Sciatic nerve (tissue), 2 donors: Measurements from ENCODE around the gene MUC2. TPM values are rescaled to one million over a fixed set of nuclear protein-coding genes. Genes with fewer than 3 reads are reported as not detected.
"Not testable (repeated sequence)": the region's sequence is repeated elsewhere in the genome, so short reads cannot be mapped to it uniquely, and the experiment has no call there.

ENCODE experiments used
- ATAC-seq: fragments of 200-7000 bp; cut with Tn5 transposase; one replicate; pipeline ENCODE4 v1.9.1; 2020; ENCODE audit warnings: mild to moderate bottlenecking, moderate library complexity
- DNase-seq: peaks from one replicate; pipeline ENCODE4 v3.0.0-alpha.2; 2020; ENCODE audit warnings: low spot score
- intact Hi-C: fragments of 100-400 bp; cut with DNase I; formaldehyde crosslinking; loops from one replicate; pipeline ENCODE4 v1.14.2; 2022
- total RNA-seq: library from RNA; stranded (reverse); fragmentation: NEBNext Ultra II Directional; extraction: Animal tissue kit (Norgen Biotek cat#: 25700); gene quantifications from one replicate; pipeline ENCODE4 v1.2.1, GENCODE V29; 2021
- donor health status: DM: no; HTN: no; CAD: no.
- donor health status: DM: no; HTN: no; CAD: no.

The MUC2 gene
- total RNA-seq, 1 donor from 2014 or later: not detected

DNA sequence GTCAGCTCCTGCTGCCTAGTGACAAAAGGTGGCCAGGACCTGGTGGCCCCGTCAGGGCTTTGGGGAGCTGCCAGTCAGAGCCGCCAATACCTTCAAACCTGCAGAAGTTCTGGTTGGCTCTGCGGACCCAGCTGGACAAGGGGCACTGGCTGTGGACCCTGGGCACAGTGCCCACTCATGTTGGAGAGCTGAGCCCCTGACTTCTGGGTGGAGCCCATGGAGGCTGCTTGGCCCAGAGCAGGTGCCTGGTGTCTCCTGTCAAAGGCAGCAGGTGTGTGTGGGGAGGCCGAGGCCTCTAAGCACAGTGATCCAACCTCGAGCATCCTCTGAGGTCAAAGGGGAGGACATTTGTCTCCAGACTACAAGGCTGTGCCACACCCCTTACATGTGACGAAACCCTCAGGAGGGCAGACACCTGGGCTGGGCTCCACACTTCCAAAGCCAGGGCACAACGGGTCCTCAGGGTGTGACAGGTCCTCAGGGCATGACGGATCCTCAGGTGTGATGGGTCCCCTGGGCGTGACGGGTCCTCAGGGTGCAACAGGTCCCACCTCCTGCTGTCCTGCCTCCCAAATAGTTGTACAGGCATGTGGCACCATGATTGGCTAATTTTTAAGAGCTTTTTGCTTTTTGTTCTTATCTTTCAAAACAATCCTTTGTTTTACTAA lies 37.0 kb downstream of the MUC2 start:
- no peak for DNase-seq
- no peak for ATAC-seq
- intact Hi-C loops: no loop called here

DNA sequence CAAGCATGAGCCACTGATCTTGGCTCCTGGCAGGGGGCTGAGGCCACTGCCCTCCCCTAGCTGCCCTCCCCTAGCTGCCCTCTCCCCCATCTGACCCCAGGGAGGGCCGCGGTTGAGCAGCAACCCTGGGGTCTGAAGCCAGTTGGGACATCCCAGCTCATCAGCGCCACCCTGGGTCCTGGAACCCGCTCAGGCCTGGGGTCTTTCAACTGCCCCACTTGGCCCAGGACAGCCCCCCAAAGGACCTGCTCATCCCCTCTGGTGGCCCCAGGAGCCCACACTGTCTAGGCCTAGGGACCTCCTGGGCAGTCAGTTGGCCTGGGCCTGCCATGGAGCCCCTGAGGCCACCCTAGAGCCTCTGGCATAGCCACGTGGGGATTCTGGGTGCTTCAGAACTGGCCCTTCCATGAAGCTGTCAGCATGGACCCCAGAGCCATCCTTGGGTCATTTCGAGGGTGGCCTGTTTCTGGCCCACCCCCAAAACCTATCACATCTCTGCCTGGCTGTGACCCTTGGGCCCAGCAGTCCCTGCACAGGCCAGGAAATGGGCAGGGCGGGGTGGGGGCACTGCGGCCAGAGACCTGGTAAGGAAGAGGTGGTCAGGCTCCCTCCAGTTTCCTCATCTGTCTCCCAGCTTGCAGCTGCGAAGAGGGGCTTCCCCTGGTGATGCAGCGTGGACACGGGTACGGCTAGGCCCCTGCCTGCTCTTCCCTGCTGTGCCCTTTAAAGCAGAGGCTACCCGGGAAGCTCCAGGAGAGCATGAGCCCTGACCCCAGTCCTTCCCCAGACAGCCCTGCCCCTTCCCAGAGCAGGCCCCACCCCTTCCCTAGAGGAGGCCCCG lies 37.9 kb downstream of the MUC2 start:
- intact Hi-C loops: no loop called here
- ATAC-seq (no peak), DNase-seq (no peak)

DNA sequence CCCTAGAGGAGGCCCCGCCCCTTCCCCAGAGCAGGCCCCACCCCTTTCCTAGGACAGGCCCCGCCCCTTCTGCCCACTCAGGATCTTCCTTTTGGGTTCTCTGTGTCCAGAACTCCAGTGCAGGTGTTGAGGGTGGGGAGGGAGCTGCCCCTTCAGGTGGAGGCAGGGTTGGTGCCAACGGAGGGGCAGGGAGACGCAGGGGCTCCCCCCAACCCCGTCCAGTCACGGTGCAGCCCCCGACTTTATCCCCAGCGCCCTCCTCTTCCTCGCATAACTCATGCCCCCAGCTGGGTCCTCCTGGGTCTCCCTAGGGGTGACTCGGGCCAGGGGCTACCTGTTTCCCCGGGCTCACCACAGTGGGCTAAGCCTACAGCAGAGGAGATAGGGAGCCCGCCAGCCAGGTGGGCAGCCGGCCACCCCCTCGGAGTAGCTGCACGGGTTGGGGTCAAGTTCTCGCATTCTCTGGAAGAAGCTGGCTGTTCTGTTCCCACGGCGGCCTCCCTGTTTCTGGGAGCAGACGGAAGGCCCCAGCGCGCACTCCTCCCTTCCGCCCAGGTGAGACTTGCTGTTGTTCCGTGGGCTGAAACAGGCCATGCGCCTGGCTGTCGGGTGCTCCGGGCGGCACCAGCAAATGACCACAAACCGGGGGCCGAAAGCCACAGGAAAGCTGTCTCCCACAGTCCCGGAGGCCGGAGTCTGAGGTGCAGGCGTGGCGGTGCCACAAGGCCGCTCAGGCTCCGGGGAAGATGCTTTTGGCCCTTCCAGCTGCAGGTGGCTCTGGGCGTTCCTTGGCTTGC lies 38.9 kb downstream of the MUC2 start:
- ATAC-seq: no peak
- no peak for DNase-seq
- intact Hi-C loops: no loop called here

DNA sequence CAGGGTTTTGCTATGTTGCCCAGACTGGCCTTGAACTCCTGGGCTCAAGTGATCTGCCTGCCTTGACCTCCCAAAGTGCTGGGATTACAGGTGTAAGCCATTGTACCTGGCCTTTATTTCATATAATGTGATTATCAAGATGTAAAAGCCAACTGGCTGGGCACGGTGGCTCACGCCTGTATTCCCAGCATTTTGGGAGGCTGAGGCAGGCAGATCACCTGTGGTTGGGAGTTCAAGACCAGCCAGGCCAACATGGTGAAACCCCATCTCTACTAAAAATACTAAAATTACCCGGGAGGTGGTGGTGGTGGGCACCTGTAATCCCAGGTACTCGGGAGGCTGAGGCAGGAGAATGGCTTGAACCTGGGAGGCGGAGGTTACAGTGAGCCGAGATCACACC lies 40.6 kb downstream of the MUC2 start:
- DNase-seq, intact Hi-C loops, ATAC-seq: not testable (repeated sequence)

DNA sequence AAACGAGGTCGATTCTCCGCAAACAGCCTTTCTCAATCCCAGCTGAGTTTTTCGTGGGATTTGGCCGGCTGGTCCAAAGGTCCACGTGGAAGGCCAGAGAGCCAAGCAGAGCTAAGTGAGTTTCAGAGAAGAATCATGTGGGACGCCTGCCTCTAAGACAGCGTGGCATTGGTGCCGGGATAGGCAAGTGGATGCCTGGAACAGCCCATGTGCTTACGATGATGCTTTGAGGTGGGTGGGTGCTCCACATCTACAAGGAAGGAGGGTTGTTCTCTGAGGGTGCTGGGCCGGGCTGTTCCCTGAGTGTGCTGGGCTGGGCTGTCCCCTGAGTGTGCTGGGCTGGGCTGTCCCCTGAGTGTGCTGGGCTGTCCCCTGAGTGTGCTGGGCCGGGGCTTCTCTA lies 41.4 kb downstream of the MUC2 start:
- no peak for ATAC-seq
- intact Hi-C loops: no loop called here
- DNase-seq: no peak

DNA sequence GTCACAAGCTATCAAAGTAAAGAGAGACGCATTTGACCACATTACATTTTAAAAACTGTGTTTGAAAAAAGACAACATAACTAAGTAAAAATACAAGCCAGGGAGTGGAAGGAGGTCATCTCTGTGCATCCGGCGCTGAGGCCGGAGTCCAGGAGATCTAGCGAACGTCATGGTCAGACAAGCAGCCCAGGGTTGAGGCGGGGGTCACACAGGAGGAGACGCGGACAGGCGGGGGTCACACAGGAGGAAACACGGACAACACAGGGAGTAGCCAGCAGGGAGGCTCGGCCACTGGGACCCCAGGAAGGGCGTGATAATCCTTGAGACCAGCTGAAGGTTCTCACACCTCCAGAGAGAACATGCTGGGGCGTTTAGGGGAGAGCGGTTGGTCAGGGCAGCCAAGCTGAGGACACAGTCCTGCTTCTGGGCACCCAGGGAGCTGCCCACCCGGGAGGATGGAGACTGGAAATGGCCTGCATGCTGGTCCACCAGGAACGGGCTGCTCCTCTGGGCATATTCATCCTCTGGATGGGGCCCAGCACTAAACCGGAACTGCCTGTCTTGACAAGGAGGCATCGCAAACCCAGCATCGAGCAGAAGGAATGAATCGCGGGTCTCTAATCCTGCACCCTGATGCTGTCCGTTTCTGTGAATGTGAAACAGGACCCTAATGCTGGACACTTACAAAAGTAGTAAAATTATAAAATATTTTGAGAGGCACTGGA lies 42.2 kb downstream of the MUC2 start:
- ATAC-seq (no peak), DNase-seq (peak; percentile 21)
- intact Hi-C loops: no loop called here

DNA sequence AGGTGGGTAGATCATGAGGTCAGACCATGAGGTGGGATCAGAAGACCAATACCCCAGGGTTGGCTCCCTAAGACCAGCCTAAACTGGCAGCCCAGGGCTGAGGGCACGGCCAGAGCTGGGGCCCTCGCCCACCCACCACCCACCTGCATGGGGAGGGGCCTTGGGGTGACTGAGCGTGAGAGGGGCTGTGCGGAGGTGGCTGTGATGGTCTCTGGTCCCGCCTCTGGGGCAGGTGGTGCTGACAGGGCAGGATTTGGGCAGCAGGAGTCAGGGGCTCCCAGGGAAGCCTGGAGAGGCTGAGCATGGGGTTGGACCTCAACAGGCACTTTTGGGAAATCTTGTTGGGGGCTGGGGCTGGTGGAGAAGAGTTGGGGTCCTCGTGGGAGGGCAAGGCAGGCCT lies 43.3 kb downstream of the MUC2 start:
- ATAC-seq (no peak), DNase-seq (no peak)
- intact Hi-C loops: no loop called here

DNA sequence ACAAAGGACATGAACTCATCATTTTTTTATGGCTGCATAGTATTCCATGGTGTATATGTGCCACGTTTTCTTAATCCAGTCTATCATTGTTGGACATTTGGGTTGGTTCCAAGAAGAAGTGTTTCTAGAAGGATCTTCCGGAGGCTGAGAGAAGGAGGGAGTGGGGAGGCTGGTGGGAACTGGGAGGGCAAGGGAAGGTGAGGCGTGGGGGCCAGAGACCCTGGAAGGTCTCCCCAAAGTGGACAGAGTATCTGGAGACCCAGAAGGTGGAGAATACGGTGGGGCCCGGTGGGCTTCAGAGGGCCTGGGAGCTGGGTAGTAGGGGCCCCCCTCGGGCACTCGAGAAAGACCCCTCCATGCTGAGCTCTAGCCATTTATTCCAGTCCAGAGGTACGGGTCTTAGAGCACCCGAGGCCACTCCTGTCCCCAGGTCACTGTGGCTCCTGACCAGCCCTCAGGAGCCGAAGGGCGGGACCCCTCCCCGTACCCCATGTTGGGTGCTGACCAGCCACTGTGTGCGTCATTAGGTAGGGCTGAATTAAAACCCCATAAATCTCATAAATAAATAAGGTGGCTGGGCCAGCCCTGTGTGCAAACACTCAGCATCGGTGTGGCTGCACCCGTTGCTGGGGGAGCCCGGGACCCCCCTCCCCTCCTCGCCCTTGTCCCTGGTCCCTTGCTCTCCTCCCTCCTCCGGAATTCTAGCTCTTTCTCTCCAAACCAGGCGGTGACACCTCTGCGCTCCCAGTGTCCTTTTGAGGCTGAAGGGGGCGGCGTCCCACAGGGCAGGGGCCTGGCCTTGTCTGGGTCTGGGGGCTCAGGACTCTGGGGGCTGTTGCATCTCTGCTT lies 44.3 kb downstream of the MUC2 start:
- DNase-seq: peak; percentile 45
- intact Hi-C loops: no loop called here
- no peak for ATAC-seq

DNA sequence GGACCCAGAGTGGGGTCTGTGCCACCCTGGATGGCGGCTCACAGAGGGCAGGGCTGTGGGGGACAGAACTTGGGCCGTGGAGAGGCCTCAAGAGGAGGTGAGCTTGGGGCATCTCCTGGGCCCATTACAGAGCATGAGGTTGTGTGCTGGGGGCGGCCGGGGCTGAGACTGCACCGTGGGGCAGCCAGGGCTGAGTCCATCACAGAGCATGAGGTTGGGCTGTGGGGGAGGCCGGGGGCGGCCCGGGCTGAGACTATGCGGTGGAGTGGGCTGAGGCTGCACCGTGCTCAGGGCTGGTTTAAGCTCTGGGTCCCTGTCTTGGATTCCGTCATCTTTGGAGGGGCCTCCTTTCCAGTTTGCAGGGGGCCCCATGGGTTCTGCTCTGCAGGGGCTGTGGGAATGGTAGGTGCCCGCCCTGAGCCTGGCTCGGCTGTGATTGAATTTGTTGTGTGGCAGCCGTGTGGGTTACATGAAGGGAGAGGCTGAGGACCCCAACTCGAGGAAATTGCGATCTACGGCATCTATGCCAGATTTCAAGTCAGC lies 45.0 kb downstream of the MUC2 start:
- no peak for DNase-seq
- intact Hi-C loops: no loop called here
- no peak for ATAC-seq

DNA sequence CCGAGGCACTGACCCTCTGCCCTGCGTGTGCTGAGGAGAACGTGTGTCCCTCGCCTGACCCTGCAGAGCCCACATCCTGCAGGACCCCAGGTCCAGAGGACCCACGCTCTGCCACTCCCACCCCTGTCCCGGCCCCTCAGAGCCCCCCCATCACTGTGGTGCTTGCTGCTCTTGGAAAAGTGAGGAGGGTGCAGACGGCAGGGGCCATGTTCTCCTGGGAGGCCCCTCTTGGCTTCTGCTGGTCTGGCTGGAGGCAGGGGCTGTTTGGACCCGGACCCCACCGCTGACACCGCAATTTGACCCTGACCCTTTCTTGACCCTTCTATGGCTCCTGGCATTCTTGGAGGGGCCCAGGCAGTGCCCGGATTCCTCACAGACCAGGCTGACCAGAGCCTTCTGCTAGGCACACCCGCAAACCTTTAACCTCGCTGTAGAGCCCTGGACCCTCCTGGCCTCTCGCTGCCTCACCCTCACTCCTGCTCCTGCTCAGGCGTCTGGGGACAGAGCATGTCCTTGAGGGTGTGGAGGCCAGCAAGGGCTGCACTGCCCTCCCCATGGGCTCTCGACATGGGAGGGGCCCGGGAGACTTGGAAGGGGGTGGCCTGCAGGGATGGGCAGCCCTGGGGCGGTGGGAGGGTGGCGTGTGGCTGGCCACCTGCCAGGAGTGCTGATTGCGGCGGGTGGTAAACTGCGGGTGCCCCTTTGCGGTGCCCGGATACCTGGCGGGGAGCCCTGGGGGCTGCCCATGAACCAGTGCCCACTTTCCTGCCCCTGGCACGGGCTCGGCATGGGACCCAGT lies 46.1 kb downstream of the MUC2 start:
- ATAC-seq (peak; percentile 17), DNase-seq (no peak)
- intact Hi-C loops: no loop called here

DNA sequence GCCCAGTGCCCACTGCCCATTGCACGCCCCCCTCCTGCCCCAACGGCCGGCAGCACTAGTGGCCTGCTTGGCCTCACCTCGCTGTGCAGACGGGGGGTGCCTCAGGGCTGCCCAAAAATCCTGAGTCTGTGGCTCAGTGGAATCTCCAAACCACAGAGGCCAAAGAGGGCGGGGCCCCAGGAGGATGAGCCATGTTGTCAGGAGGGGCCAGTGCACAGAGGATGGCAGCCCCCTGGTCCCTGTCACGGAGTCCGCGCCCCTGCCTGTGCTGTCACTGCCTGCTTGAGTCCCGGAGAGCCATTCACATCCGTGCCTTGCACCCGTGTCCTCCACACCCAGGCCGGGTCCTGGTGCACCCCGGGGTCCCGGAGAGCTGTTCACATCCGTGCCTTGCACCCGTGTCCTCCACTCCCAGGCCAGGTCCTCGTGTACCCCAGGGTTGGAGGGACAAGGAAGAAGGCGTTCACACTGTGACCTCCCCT lies 46.7 kb downstream of the MUC2 start:
- DNase-seq: no peak
- intact Hi-C loops: no loop called here
- ATAC-seq: no peak

DNA sequence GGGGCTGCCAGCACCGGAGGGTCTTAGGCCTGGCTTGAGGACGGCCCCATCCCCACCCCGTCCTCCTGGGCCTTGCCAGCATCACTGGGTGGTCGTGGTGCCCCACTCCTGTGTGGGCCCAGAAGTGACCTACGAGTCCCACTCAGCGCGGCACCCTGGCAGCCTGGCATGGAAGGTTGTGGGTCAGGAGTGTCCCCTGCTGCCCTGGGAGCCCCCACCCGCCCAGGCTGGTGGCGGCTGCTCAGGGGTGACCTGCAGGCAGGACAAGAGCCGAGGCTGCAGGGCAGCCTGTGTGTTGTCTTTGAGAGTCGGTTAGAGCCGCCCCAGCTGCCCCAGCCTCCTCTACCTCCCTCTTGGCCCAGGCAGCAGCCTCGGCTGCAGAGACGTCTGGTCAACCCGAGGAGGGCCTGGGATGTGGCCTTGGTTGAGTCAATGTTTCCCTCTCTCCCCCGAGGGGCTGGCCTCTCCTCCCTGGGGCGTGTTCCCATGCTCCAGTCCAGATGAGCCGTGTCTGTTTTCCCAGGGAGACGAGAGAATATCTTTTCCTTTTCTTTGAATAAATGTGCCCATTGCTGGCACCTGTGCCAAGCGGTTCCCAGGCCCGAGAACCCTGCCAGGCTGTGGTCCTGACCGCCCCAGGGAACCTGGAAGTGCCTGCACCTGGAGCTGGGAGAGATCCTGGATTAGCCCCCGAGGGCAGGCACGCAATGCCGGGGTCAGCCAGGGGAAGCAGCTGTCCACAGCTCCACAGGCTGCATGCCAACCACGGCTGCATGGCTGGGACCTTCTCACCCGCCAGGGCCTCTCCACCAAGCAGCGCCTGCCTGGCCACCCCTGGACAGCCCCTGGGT lies 47.4 kb downstream of the MUC2 start:
- no peak for ATAC-seq
- DNase-seq: no peak
- intact Hi-C loops: no loop called here

DNA sequence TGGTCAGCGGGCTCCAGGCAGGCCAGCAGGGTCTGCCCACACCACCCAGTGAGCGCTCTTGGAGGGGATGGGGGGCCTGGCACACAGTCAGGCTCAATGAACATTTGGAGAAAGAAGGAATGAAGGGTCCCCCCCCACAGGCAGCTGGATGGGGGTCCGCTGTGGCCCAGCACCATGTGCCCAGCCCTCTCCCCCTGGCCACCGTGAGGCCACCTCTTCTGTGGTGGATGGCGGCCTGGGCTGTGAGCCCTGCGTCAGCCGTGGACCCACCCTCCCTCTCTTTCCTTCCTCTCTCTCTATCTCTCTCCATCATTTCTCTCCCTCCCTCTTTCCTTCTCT lies 48.0 kb downstream of the MUC2 start:
- DNase-seq (no peak), ATAC-seq (no peak)
- intact Hi-C loops: no loop called here

DNA sequence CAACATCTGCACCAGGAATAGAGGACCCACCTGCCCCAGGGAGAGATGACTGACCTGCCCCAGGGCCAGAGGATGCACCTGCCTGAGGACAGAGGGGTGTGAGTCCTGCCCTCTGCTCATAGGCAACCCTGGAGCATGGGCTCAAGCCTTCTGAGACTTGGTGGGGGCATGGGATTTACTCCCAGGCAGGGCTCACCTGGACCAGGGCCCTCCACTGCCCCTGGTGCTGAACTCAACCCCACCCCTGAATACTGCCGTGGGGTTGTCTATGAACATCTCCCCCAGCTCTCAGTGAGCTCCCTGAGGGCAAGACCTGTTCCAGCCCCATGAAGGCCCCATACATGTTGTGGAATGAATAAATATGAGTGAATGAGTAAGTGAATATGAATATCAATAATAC lies 49.3 kb downstream of the MUC2 start:
- peak; percentile 12 for DNase-seq
- no peak for ATAC-seq
- intact Hi-C loops: no loop called here
